Subcutaneous adipose tissue (tissue), 4 donors: ENCODE results near the gene SQOR. TPM values are rescaled to one million over a fixed set of nuclear protein-coding genes. Genes with fewer than 3 reads are reported as not detected.

ENCODE experiments used
- total RNA-seq, 4 donors: library from RNA; depleted of rRNA; stranded (reverse); fragments of >200 nt; gene quantifications; one replicate each; pipeline ENCODE4 v1.1.0, GENCODE V29; 2016
- TF ChIP-seq, protein P1 (sequence below): fragments of 450-650 bp; IDR thresholded peaks from one replicate; pipeline ENCODE4 v1.5.1; 2016; ENCODE audit warnings: low read depth, mild to moderate bottlenecking, control low read depth, antibody characterized with exemption, moderate library complexity

SQOR gene
- total RNA-seq, 4 donors from 2014 or later, result 43.7 to 97.2 (median 67.3) TPM

DNA sequence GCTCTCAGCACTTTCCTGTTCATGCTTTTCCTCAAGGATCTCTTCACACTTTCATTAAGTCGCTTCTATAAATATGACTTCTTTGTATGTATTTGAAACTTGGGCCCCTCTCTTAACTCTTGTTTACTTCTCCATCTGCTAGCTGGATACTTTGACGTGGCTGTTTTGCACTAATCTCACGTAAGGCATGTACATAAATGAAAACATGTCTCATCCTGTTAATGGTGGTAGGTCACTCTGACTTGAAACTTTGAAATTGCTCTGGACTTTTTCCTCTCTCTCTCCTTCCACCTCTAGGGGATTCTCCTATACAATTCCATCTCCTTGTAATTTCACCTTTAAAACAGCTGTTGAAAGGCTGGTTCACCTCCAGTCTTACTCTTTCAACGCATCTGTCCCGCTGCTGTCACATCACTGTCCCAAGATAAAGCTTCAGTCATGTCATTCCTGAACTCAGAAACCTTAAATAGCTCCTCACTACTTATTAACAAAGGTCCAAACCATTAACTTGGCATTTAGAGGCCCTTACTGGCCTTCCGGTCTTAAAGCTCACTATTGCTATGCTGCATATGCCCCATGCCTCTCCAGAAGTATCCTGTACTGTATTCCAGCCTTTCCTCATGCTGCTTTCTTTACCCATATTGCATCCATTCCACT, 46.5 kb upstream of the SQOR start:
- TF ChIP-seq, protein P1, sequence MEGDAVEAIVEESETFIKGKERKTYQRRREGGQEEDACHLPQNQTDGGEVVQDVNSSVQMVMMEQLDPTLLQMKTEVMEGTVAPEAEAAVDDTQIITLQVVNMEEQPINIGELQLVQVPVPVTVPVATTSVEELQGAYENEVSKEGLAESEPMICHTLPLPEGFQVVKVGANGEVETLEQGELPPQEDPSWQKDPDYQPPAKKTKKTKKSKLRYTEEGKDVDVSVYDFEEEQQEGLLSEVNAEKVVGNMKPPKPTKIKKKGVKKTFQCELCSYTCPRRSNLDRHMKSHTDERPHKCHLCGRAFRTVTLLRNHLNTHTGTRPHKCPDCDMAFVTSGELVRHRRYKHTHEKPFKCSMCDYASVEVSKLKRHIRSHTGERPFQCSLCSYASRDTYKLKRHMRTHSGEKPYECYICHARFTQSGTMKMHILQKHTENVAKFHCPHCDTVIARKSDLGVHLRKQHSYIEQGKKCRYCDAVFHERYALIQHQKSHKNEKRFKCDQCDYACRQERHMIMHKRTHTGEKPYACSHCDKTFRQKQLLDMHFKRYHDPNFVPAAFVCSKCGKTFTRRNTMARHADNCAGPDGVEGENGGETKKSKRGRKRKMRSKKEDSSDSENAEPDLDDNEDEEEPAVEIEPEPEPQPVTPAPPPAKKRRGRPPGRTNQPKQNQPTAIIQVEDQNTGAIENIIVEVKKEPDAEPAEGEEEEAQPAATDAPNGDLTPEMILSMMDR, result no peak

GRCh38 chr15:45589256-45589655, 45.6 kb upstream of the SQOR start:
- TF ChIP-seq, protein P1, result no peak

DNA sequence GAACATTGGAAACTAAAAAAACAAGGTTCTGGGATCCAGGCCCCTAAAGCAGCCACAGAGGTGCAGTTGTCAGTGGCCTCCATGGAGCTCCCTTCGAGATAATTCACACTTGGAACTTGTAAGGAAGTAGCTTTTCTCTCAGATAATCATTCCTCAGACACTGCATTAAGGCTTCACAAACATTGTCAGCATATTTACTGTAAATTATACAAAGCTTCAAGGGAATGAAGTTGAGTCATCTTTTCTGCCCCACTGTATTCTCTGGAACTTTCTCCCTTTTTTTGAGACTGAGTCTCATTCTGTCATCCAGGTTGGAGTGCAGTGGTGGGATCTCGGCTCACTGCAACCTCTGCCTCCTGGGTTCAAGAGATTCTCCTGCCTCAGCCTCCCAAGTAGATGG, 40.5 kb upstream of the SQOR start:
- TF ChIP-seq, protein P1, result no peak

DNA sequence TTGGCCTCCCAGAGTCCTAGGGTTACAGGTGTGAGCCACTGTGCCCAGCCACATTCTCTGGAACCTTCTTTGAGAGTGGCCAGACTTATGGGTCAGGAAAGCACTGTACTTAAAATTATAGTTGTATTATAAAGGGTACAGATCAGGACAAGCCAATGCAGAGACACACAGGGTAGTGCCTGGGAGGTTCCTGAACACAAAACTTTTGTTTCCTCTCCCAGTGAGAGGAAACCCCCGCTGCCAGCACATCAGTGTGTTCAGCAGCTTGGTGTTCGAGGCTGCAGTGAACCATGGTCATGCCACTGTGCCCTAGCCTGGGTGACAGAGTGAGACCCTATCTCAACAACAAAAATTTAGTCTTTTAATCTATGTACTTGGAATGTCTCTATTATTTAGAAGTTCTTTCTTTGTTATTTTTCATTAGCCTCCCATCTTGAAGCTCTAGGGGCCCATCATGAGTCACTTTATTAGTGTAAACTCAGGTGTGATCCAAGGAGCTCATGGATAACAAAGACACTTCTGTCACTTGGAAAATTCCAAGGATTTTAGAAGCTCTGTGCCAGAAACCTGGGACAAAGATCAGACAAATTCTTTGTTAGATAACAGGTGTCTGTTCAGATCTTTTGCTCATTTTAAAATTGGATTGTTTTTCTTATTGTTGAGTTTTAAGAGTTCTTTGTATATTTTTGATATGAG, 39.8 kb upstream of the SQOR start:
- TF ChIP-seq, protein P1, result no peak

DNA sequence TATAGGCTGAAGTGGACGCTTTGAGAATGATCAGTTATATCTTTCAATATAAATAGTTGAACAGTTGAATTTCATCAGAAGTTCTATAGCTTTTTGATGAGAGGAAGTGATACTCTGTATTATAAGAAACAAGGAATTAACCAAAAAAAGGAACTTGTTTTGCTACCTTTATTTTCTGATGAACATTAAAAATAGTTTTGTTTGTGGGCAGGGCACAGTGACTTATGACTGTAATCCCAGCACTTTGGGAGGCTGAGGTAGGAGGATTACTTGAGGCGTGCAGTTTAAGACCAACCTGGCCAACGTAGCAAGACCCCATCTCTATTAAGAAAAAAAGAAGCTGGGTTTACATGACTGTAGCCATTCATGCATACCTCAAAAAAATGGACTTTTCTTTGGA, 30.9 kb upstream of the SQOR start:
- TF ChIP-seq, protein P1, result no peak

DNA sequence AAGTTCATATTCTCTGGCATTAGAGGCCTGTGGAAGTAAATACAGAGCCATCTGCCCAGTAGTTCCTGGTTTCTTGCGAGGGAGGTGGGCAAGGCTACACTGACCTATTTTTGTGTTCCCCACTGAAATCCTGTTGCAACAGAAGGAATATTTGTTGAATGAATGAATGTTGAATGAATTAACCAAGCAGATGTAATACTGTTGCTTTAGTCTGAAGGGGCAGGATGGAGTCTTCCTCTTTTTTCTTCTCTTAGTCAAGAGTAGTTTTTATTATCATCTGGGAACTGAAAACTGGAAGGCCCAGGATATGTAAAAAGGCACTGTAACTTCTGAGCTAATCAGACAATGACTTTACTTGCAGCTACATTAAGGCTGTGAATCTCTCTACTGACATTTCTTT, 30.5 kb upstream of the SQOR start:
- TF ChIP-seq, protein P1, result no peak

DNA sequence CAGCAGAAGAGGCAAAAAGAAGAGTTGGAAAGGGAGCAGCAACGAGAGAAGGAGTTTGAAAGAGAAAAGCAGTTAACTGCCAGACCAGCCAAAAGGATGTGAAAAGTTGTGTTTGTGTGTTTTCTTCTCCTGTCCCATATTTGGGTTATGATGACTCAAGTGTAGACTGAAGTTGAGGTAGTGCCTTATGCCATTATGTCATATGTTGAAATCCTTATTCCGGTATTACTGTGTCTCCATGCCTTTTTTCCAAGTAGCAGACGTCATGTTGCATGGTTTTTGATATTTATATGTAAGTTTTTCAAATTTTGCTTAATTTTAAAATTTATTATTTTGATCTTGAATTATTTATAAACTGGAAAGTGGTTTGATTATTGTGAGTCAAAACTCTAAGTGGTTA, 28.4 kb upstream of the SQOR start:
- TF ChIP-seq, protein P1, result no peak
